ENCODE data around the gene CNTN5. TPM values are rescaled to one million over a fixed set of nuclear protein-coding genes. Genes with fewer than 3 reads are reported as not detected.

CNTN5 gene
- total RNA-seq, 4 donors from 2014 or later: not detected

- TF ChIP-seq CTCF (IDR thresholded peaks at IDR 0.05): no peak
- DNase-seq (ENCODE audit: low spot score): no peak
- ATAC-seq (ENCODE audit: low FRiP score): no peak
These were observed 987.7 kb downstream of the CNTN5 start for GRCh38 chr11:100008417-100008816.

DNA sequence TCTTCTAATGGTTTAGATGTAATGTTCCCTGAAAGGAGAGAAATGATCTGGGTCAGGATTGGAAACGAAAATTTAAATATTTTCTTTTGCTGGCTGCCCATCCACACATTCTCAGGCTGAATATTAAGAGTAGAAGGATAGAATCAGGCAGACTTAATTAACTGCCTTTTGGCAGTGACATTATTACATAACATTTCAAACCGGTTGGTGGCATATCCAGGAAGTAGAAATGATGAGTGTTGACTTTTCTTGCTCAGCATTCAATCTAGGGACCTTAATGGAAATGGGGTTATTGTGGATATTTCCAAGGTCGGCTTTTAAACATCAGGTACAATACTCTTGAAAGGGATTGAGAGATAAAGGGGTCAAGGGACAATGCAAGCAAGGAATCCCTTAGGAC, 989.0 kb downstream of the CNTN5 start:
- ATAC-seq (ENCODE audit: low FRiP score) (no peak), DNase-seq (ENCODE audit: low spot score) (no peak)
- no peak for TF ChIP-seq CTCF (IDR thresholded peaks at IDR 0.05)

- DNase-seq (ENCODE audit: low spot score) (no peak), ATAC-seq (ENCODE audit: low FRiP score) (no peak)
- no peak for TF ChIP-seq CTCF (IDR thresholded peaks at IDR 0.05)
These were observed 989.6 kb downstream of the CNTN5 start for GRCh38 chr11:100010393-100010792.

- ATAC-seq (ENCODE audit: low FRiP score) (no peak), DNase-seq (ENCODE audit: low spot score) (no peak)
- TF ChIP-seq CTCF (IDR thresholded peaks at IDR 0.05): no peak
These were observed 990.9 kb downstream of the CNTN5 start for GRCh38 chr11:100011697-100012096.

GRCh38 chr11:100013011-100013410, 992.3 kb downstream of the CNTN5 start:
- ATAC-seq (ENCODE audit: low FRiP score): no peak
- DNase-seq (ENCODE audit: low spot score): no peak

DNA sequence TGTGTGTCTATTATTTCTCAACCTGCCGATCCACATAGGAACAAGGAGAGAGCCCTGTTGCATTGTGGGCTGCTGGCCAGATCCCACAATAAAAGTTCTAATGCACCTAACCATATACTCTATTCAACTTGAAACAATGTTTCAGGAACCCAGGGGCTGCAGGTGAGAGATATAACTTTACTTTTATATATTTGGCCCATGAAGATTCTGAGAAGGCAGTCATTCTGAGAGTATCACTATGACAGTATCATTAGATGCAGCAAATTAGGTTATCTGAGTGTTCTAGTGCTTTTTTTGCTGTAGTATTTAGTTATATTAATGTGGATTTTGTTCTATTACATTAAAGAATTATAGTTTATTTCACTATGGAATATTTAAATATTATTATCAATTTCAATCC, 1011.2 kb downstream of the CNTN5 start:
- ATAC-seq (ENCODE audit: low FRiP score): no peak
- no peak for DNase-seq (ENCODE audit: low spot score)
- no peak for TF ChIP-seq CTCF (IDR thresholded peaks at IDR 0.05)

More at GRCh38 chr11:100013011-100013410, 992.3 kb downstream of the CNTN5 start:
- TF ChIP-seq CTCF (IDR thresholded peaks at IDR 0.05): no peak

DNA sequence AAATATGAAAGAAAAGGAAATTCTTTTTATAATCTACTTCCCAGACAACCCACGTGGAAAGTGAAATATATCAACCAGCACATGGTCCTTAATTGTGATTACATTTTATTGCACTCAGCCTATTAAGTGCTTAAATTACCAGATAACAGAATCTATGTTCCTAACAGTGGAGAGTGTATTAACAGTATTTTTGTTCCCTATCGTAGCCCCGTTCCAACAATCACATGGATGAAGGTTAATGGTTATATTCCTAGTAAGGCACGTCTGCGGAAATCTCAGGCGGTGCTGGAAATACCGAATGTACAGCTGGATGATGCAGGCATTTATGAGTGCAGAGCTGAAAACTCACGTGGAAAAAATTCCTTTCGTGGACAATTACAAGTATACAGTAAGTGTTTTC, 1040.3 kb downstream of the CNTN5 start:
- ATAC-seq (ENCODE audit: low FRiP score): no peak
- TF ChIP-seq CTCF (IDR thresholded peaks at IDR 0.05): no peak
- no peak for DNase-seq (ENCODE audit: low spot score)
